Effector CD8-positive, alpha-beta T cell (primary cell): Measurements from ENCODE around the gene SAC3D1.

Experiments used
- DNase-seq: peaks from one replicate; lab custom pipeline; 2025; lab: John Stamatoyannopoulos, UW

Gene SAC3D1

GRCh38 chr11:65059959-65060824, 19.2 kb downstream of the SAC3D1 start:
- DNase-seq = no peak

DNA sequence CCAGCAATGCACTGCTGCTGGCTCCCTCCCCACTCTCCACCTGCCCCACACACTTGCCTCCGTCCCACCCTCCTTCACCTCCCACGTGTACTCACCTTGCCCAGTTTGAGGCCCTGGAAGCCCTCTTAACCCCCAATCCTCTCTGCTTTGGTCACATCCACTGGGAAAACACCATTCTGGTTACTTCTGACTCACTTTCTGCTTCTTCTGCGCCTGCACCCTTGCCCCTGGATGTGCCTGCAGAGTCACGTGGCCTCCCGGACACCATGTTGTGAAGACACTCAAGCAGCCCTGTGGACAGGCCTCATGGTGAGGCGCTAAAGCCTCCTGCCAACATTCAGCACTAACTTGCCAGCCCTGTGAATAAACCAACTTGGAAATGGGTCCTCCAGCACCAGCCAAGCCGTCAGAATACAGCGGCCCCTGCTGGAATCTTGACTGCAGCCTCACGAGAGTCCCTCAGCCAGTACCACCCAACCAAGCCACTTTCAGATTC, 20.0 kb downstream of the SAC3D1 start:
- DNase-seq = peak; percentile 5

DNA sequence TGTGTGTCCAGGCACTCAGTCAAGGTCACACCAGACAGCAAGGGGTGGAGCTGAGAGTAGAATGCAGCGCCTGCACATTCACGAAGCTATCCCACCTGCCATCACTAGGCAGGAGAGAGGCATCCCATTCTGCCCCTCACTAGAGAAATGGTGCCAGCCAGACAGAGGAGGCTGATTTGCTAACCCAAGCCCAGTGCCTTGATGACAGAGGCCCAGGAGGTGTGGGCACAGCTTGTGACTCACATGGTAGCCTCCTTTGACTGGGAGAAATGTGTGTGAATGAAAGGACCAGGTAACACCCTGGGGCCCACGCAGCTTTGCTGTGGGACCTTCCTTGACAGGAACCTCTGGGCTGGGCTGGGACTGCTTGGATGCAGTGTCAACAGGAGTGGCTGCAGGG, 22.5 kb downstream of the SAC3D1 start:
- DNase-seq = no peak

DNA sequence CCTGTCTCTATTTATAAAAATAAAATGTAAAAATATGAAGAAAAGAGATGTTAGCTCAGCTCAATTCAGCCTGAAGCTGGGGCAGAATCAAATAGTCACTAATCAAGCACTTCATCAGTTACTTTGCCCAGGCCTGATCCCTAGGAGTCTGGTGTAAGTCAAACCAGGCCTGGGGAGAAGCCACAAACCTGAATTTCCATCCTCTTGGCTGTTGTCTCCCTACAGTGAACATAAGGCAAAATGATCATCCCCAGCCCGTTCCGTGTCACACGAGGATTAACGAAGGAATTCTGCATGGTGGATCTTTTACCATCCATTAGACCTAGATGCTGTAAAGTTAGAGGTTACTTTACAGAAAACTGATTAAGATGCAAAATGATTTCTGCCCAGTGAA, 23.8 kb downstream of the SAC3D1 start:
- DNase-seq = no peak

DNA sequence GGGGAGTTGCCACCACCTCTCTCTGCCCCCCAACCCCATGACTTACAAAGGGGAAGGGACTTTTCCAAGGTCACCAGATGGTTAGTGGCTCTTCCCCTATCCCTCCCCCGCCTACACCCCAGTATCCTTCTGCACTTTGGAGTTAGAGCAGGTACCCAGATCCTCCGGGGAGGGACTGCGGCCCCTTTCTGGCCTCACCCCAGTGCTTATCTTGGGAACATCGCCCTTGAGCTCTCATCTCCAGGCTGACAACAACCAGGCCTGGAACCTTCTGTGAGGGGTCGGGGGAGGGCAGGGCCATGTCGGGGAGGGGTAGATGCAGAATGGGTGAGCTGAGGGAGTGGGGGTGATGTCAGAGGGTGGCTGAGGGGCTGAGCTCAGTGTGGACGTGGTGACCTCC, 24.8 kb downstream of the SAC3D1 start:
- DNase-seq = no peak

DNA sequence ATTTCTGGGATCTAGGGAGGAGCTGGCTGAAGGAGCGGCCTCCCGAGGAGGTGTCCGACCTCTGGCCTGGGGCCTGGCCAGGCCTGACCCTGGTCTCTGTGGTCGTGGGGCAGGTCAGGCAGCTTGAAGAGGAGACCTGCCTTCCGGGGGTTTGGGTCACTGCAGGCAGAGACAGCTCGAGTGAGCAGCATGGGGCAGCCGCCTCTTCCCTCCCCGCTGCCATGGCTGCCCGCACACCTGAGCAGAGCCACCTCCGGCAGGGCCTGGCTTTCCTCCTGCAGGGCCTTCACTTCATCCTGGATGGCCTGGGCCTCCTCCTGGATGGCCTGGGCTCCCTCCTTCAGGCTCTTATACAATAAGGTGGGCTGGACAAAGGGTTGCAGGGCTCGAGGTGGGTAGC, 25.3 kb downstream of the SAC3D1 start:
- DNase-seq = no peak

DNA sequence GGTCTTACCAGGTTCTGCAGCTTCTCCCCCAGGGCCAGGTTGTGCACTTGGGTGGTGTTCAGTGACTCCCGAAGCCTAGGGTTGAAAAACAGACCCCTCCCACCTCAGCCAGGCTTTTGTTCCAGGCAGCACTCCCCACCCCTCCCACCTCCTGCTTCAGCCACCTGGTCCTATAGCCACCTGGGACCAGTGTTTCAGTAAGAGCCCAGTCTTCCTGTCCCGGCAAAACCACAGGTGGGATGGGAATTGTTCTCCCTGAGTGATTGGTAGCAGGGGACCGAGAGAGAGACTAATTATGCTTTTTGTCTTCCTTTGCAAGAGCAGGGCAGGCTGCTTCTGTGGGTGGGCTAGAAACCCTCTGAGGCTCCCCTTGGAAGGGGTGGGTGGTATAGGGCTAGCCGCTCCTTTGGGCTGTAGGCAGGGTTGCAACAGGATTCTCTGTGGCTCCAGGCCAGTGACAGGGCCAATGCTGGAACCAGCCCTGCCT, 25.8 kb downstream of the SAC3D1 start:
- DNase-seq = no peak

DNA sequence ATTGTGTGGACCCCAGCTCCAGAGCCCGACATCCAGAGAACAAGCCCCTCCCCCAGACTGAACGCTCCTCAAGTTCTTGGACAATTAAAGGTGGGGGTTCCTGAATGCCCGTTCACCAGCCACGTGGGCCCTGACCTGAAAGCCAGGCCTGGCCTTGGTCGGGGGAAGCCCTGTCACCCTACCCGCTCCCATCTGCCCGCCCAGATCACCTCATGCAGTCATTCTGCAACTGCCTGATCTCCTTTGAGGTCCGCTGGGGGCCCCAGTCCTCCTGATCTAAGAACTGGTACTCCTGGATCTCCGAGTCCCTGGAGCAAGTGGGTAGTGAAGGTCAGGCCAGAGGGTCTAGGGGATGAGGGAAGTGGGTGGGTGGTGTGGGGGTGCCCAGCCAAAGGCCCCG, 26.4 kb downstream of the SAC3D1 start:
- DNase-seq = no peak

DNA sequence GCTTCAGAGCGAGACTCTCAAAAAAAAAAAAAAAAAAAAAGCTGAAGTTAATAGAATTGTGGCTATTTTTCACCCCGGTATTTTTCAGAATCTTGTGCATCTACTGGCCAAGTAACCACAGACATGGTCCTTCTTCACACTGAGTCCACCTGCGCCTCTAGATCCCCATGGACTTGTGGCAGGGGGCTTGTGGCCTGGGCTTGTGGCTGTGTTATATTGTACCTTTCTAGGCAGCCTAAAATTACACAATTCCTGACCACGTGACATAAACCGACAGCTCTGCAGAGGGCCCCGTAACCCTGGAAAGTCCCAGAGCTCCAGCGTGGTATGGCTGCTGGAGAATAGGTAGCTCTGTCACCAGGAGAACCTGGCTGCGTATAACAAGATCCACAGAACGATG, 28.2 kb downstream of the SAC3D1 start:
- no peak for DNase-seq

DNA sequence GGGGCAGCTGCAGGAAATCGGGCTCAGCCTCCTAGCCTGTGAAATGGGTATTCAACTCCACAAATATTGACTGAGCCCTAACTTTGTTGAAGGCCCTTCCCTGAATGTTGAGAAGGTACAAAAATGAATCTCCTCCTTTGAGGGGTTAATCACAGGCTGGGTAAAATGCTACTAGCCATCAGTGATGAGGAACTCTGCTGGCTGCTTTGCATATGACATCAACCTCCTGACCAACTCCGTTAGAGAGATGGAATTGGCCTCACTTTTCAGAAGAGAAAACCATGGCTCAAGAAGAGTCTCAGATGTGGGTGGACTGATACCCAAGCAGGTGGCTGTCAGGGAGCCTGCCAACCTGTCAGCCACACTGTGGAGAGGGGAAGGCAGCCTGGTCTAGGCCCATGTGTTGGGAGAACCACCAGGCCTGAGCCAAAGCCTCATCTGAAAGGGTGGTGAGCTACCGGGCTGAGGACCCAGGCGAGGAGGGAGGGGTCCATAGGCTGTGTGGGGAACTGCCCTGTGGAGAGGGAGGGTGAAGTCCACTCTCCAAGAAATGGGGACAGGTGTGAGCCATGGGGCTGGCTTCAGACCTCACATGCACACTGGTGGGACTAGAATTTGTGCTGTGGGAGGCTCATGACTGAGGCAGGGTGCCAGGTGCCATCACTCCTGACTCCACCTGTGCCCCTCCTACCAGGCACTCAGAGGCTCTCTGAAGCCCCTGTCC, 31.1 kb downstream of the SAC3D1 start:
- no peak for DNase-seq

GRCh38 chr11:65072631-65072966, 31.6 kb downstream of the SAC3D1 start:
- DNase-seq = no peak

GRCh38 chr11:65077451-65077850, 36.4 kb downstream of the SAC3D1 start:
- DNase-seq = no peak

GRCh38 chr11:65078151-65078550, 37.1 kb downstream of the SAC3D1 start:
- peak; percentile 34 for DNase-seq

DNA sequence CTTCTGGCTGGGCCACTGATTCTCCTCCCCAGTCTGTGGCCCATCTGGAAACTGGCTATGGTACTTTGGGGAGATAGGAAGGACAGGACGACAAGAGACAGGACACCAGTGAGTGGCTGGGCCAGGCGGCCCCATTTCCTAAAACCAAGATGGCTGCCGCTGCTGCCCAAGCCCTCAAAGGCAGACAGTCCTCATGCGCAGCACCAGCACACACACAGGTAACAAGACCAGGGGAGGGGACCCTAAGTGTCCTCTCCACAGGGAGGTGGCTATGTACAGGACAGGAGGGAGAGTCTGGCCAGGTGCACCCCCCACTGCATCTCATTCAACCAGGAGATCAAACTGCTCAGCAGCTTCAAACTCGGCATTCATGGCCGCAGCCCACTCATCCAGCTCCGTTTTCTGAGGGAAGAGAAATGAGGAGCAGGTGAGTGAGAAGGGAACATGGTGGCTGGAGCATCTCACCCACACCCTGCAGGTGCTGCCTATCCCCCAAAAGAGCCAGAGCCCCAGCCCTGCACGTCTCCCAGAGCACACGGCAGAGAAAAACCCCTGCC, 37.9 kb downstream of the SAC3D1 start:
- DNase-seq = no peak

- no peak for DNase-seq
These were observed 42.3 kb downstream of the SAC3D1 start for GRCh38 chr11:65083134-65083833.

DNA sequence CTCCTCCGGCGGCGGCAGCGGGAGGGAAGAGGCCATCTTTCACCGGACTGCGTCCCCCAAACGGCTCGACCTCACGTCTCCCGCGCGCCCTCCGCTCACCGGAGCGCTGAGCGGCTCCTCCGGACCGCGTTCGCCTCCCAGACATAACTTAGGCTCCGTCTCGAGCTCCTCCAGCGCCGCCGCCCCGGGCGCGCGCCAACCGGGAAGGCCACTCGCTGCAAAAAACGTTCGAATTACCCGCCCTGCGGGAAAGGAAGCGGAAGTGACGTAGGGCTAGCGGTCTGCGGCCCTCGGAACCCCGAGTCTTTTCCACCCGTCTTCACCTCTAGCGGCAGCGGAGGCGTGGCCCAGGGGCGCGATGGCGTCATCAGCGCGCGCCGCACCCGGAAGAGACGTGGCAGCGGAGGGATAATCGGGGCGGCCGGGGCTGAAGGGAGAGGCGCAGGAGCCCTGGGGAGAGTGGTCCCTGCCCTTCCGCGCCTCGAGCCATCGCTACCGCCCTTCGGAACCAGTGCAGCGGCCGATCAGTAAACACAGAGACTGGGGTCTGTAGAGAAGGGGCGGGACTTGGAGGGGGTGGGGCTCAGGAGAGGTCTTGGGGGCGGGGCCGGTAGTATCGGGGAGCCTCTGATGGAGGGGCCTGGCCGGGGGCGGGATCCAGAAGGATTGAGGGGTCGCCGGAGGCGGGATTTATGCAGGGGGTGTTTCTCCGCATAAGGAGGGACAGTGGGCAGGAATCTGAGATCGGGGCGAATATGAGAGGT, 43.0 kb downstream of the SAC3D1 start, which contains the start of the genes CDCA5 and ZFPL1:
TSS of gene CDCA5 (minus strand) at position 207 of the 764 bp plus-strand sequence. CDS start at position 145, 62 bp downstream.
TSS of gene ZFPL1 (plus strand) at position 389 of the 764 bp plus-strand sequence. CDS start 477 bp downstream, outside the sequence.
- peak; percentile 93 for DNase-seq

DNA sequence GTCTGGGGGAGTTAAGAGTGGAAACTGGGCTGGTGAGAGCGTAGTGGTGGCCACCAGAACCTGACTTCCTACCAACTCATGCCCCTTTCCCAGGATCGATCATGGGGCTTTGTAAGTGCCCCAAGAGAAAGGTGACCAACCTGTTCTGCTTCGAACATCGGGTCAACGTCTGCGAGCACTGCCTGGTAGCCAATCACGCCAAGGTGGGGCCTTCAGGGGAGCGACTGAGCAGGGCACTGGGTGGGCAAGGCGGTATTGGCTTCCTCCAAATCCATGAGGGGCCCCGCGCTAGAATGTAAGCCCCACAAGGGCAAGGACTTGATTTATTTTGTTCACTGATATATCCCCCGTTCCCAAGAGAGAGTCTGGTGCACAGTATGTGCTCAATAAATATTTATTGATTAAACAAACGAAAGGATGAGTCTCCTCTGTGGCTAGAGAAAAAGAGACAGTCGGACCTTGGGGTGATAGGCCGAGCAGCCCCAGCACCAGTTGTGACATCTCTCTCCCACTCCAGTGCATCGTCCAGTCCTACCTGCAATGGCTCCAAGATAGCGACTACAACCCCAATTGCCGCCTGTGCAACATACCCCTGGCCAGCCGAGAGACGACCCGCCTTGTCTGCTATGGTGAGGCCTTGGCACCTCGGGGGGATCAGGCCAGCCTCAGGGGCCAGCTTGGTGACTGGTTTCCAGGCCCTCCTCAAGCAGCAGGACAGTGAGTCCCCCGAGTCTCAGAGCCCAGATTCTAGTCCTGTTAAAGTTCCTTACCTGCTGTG, 43.8 kb downstream of the SAC3D1 start:
- DNase-seq = no peak

DNA sequence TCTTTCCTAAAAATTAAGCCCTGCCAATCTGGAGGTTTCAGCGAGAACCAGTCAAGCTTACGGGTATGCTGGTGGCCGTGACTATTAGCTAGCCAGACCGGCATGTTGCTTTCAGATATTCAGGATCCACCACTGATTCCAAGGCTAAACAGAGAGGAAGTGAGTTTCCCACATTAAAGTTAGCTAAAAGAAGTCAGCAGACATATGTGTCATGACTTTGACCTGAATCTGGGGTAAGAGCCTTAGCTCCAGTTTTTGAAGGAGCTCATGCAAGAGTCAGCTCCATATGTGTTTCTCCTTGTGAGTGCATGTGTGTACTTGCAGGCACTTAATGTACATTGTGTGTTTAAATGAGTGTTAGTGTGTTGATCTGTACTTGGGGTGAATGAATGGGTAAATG, 44.4 kb downstream of the SAC3D1 start:
- no peak for DNase-seq

- no peak for DNase-seq
These were observed 45.8 kb downstream of the SAC3D1 start for GRCh38 chr11:65086809-65087208.

DNA sequence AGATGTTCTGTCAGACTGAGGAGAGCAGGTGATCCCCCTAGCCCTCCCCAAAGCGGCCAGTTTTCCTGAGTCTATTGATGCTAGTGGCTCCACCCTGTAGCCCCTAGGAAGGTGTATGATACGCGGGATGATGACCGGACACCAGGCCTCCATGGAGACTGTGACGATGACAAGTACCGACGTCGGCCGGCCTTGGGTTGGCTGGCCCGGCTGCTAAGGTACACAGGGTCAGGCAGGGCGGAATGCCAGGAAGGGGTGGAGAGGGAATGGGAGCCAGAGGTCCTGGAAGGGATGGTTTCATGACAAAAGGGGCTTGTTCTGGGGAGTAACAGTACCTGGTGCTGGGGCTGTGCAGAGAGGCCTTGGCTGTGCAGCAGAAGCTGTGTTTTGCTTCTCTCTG, 46.2 kb downstream of the SAC3D1 start:
- DNase-seq = no peak
